Nephron (organoid): Measurements from ENCODE around the gene CSF1R.

Source experiments
- H3K27ac Mint-ChIP-seq, 3 experiments: 2 replicates each; pipeline ENCODE4 v1.8.0; 2020; ENCODE audit warnings: mixed read lengths in 3 of 3, mild to moderate bottlenecking in 2 of 3, moderate library complexity in 1 of 3
- H3K27me3 Mint-ChIP-seq: 2 replicates; pipeline ENCODE4 v1.8.0; 2021; ENCODE audit warnings: low read depth, mild to moderate bottlenecking, moderate library complexity, mixed read lengths
- H3K36me3 Mint-ChIP-seq: 2 replicates; pipeline ENCODE4 v1.8.0; 2020; ENCODE audit warnings: low read depth, mixed read lengths
- H3K4me1 Mint-ChIP-seq: 2 replicates; pipeline ENCODE4 v1.8.0; 2020; ENCODE audit warnings: mixed read lengths
- H3K4me3 Mint-ChIP-seq, 3 experiments: 2 replicates each; pipeline ENCODE4 v1.8.0; 2020; ENCODE audit warnings: mild to moderate bottlenecking in 3 of 3, mixed read lengths in 3 of 3, moderate library complexity in 2 of 3
- H3K9me3 Mint-ChIP-seq: 2 replicates; pipeline ENCODE4 v1.8.0; 2020; ENCODE audit warnings: mixed read lengths
- TF ChIP-seq, protein P1 (sequence below), 3 experiments: fragments of 200-600 bp; sonication (generic); IDR thresholded peaks; one replicate each; pipeline ENCODE4 v1.5.0; 2021; ENCODE audit warnings: antibody characterized with exemption in 3 of 3; ENCODE audit not compliant: unreplicated experiment in 3 of 3

CSF1R gene

DNA sequence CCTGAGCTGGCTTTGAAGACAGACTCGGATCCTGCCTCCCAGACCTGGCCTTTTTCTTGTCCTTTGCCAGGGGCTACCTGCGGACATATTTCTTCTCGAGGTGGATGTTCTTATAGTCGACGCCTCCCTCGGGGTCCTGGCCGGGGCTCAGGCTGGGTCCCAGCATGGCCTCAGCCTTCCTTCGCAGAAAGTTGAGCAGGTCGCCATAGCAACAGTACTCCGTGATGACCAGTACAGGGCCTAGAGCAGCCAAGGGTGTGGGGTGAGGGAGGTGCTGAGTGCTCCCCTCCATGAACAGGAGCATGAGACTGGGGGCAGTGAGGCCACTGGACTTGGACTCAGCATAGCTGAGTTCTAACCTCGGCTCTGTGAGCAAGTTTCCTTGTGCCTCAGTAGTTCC is 26.7 kb downstream of the CSF1R start:
- Mint-ChIP-seq H3K27ac (no peak overlapping the region), H3K4me3 (no peak overlapping the region), H3K36me3 (no peaks in the 10 kb centered on the region), H3K4me1 (peaks cover 10% of the 10 kb centered on the region), H3K27me3 (no peaks in the 10 kb centered on the region), H3K9me3 (no peaks in the 10 kb centered on the region)
- TF ChIP-seq, protein P1, sequence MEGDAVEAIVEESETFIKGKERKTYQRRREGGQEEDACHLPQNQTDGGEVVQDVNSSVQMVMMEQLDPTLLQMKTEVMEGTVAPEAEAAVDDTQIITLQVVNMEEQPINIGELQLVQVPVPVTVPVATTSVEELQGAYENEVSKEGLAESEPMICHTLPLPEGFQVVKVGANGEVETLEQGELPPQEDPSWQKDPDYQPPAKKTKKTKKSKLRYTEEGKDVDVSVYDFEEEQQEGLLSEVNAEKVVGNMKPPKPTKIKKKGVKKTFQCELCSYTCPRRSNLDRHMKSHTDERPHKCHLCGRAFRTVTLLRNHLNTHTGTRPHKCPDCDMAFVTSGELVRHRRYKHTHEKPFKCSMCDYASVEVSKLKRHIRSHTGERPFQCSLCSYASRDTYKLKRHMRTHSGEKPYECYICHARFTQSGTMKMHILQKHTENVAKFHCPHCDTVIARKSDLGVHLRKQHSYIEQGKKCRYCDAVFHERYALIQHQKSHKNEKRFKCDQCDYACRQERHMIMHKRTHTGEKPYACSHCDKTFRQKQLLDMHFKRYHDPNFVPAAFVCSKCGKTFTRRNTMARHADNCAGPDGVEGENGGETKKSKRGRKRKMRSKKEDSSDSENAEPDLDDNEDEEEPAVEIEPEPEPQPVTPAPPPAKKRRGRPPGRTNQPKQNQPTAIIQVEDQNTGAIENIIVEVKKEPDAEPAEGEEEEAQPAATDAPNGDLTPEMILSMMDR (IDR thresholded peaks at IDR 0.05; ENCODE audit: unreplicated experiment in 3 of 3): no peak

DNA sequence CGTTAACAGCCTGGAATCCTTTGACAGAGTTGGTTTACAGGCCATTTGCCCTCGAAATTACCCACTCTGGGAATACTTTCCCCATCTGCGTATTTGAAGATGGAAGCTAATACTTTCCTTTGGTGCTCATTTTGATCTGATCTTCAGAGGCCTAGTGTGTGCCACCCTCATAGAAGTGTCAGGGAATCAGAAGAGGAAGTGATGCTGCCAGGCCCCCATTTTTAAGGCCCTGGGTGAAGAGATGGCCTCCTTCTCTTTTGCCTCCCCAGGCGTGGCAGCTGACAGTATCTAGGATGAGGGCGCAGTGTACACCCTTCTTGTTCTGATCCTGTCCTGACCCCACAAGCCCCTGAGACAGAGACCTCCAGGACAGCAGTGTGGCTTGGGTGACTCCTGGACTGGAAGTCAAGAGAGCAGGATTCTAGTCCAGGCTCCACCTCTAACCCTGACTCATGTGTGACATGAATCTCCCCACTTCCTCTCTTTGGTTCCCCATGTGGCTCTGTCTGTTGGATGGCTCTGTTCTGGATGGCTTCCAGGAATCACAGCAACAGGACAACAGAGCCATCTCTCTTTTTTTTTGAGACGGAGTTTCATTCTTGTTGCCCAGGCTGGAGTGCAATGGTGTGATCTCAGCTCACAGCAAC is 27.8 kb downstream of the CSF1R start:
- Mint-ChIP-seq H3K36me3 (peaks cover 7% of the 10 kb centered on the region), H3K27ac (no peak overlapping the region), H3K4me1 (peaks cover 5% of the 10 kb centered on the region), H3K27me3 (no peaks in the 10 kb centered on the region), H3K9me3 (no peaks in the 10 kb centered on the region), H3K4me3 (no peak overlapping the region)
- TF ChIP-seq, protein P1 (IDR thresholded peaks at IDR 0.05; ENCODE audit: unreplicated experiment in 3 of 3): no peak

DNA sequence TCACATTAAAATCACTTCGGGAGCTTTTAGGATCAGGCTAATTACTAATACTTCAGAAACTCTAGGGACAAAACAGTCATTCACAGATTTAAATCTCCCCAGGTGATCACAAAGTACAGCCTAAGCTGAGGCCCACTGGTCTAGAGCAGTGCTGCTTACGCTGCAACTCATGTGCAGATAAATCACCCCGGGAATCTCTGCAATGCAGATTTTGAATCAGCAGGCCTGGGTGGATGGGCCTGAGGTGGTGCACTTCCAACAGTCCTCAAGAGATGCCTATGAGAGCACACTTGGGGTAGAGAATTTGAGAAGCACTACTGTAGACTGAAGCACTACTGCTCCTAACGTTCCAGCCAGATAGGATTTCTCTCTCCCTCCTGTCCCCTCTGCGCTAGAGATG is 28.4 kb downstream of the CSF1R start:
- peak overlapping the region in 1 of 3 experiments; percentile 19 for H3K27ac Mint-ChIP-seq
- no peaks in the 10 kb centered on the region for H3K27me3 Mint-ChIP-seq
- peaks cover 13% of the 10 kb centered on the region for H3K36me3 Mint-ChIP-seq
- peaks cover 5% of the 10 kb centered on the region for H3K4me1 Mint-ChIP-seq
- H3K9me3 Mint-ChIP-seq: no peaks in the 10 kb centered on the region
- H3K4me3 Mint-ChIP-seq: no peak overlapping the region
- TF ChIP-seq, protein P1 (IDR thresholded peaks at IDR 0.05; ENCODE audit: unreplicated experiment in 3 of 3): no peak

DNA sequence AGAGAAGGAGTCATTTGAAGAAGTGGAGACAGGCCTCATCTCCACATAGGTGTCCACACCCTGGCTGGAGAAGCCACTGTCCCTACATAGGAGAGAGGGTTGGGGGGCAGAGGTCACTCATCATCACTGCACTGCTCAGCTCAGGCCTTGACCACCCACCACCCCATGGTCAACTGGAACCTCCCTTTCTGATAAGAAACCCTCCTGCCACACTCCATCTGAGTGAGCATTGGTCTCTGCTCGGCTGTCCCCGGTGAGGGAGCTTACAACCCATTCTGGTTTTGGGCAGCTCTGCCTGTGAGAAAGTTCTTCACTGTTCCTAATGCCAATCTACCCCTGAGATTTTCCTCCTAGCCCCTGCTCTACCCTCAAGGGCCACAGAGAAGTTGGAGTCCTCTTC is 28.8 kb downstream of the CSF1R start:
- TF ChIP-seq, protein P1 (IDR thresholded peaks at IDR 0.05; ENCODE audit: unreplicated experiment in 3 of 3): no peak
- Mint-ChIP-seq H3K4me3 (no peak overlapping the region), H3K9me3 (no peaks in the 10 kb centered on the region), H3K36me3 (peaks cover 17% of the 10 kb centered on the region), H3K4me1 (peaks cover 5% of the 10 kb centered on the region), H3K27ac (peak overlapping the region in 1 of 3 experiments; percentile 19), H3K27me3 (no peaks in the 10 kb centered on the region)

DNA sequence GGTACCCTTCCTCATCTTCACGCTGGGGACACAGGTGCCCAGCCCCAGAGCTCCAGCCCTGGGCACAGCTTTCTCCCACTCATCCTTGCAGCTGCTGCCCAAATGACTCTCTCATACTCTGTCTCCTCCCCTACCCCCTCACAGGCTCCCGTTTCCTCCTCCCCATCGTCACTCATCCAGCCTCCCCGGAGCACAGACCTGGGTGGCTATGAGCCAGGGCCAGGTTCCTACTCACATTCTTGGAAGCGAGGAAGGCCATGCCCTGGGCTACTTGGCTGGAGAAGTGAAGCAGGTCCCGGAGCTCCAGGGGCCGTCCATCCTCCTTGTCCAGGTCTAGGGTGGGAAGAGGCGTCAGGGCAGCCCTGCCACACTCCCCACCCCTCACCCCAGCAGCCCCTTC is 29.3 kb downstream of the CSF1R start:
- Mint-ChIP-seq H3K36me3 (peaks cover 17% of the 10 kb centered on the region), H3K27ac (no peak overlapping the region), H3K4me3 (no peak overlapping the region), H3K9me3 (no peaks in the 10 kb centered on the region), H3K27me3 (no peaks in the 10 kb centered on the region), H3K4me1 (peaks cover 5% of the 10 kb centered on the region)
- TF ChIP-seq, protein P1 (IDR thresholded peaks at IDR 0.05; ENCODE audit: unreplicated experiment in 3 of 3): no peak

DNA sequence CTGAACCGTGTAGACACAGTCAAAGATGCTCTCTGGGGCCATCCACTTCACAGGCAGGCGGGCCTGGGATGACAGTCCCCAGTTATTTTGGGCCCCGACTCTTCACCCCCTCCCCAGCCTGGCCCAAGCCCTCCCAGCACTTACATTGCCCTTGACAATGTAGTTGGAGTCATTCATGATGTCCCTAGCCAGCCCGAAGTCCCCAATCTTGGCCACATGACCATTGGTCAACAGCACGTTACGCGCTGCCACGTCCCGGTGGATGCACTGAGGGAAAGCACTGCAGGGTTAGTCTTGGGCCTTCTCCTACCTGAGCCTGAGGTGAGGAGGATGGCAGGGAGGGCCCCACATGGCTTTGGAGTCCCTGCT is 30.3 kb downstream of the CSF1R start:
- peaks cover 18% of the 10 kb centered on the region for H3K36me3 Mint-ChIP-seq
- no peaks in the 10 kb centered on the region for H3K27me3 Mint-ChIP-seq
- H3K27ac Mint-ChIP-seq: no peak overlapping the region
- H3K4me1 Mint-ChIP-seq: peaks cover 5% of the 10 kb centered on the region
- H3K9me3 Mint-ChIP-seq: no peaks in the 10 kb centered on the region
- H3K4me3 Mint-ChIP-seq: no peak overlapping the region
- TF ChIP-seq, protein P1 (IDR thresholded peaks at IDR 0.05; ENCODE audit: unreplicated experiment in 3 of 3): no peak
